Measurements from ENCODE around the gene GPER1.
A peak's percentile ranks its signal among the peaks of the same experiment; 100 is the strongest.

Gene GPER1

DNA sequence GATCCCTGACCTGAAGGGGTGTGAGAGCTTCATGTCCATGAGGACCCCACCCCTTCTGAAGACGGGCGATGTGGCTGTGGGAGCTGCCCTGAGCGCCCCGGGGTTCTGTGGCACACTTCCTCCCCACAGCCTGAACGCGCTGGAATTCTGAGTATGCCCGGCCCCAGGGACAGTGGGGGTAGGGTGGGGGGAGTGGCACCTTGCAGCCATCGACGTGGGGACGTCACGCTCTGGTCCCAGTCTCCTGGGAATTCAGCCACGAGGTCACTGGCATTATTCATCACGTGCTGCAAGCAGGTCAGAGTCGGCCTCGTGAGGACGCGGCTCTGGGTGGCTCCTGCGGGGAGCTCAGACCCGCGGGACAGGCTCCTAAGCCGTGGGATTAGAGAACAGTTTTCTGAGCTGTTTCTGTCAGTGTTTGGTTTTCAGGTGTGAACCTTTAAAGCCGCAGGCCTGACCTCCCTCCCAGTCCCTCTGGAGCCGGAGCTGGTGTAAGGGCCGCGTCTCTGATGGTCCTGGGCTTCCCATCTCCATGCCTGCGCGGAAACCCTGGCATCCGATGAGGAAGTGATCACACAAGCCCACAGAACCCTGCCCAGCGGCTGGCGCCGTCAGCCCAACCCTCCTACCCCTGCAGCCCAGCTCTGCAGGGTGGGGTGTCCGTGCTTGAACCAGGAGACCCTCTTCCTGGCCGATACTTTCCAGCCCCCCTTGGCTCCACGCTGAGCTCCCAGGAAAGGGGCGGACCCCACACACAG is 27.4 kb upstream of the GPER1 start:
- H3K79me2 ChIP-seq (ENCODE audit: control insufficient read depth, low read length), result peaks cover 55% of the 10 kb centered on the region
- H4K20me1 ChIP-seq (ENCODE audit: control insufficient read depth, insufficient read depth, low read depth, low read length), result no peaks in the 10 kb centered on the region
- no peaks in the 10 kb centered on the region for H3K9me2 ChIP-seq (replicated peaks; ENCODE audit: control insufficient read depth, low read length)
- H3K36me3 ChIP-seq (ENCODE audit: control insufficient read depth, low read length), result peaks cover 16% of the 10 kb centered on the region
- no peak for TF ChIP-seq EZH2phosphoT487 (IDR thresholded peaks at IDR 0.05; ENCODE audit: borderline replicate concordance, low read length)
- TF ChIP-seq, protein P1, sequence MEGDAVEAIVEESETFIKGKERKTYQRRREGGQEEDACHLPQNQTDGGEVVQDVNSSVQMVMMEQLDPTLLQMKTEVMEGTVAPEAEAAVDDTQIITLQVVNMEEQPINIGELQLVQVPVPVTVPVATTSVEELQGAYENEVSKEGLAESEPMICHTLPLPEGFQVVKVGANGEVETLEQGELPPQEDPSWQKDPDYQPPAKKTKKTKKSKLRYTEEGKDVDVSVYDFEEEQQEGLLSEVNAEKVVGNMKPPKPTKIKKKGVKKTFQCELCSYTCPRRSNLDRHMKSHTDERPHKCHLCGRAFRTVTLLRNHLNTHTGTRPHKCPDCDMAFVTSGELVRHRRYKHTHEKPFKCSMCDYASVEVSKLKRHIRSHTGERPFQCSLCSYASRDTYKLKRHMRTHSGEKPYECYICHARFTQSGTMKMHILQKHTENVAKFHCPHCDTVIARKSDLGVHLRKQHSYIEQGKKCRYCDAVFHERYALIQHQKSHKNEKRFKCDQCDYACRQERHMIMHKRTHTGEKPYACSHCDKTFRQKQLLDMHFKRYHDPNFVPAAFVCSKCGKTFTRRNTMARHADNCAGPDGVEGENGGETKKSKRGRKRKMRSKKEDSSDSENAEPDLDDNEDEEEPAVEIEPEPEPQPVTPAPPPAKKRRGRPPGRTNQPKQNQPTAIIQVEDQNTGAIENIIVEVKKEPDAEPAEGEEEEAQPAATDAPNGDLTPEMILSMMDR (IDR thresholded peaks at IDR 0.05; ENCODE audit: low read depth, low read length, poor library complexity, severe bottlenecking), result no peak
- peaks cover 96% of the 10 kb centered on the region for H3K4me1 ChIP-seq (ENCODE audit: control insufficient read depth, low read length)
- H3K9me3 ChIP-seq (ENCODE audit: control insufficient read depth, insufficient read depth, low read length), result no peaks in the 10 kb centered on the region
- H3K27ac ChIP-seq (ENCODE audit: low read depth, low read length), result peak overlapping the region; percentile 86
- H3K4me3 ChIP-seq (ENCODE audit: low read length), result peak overlapping the region; percentile 63
- H3F3A ChIP-seq (ENCODE audit: control insufficient read depth, insufficient read depth), result peaks cover 18% of the 10 kb centered on the region
- H3K27me3 ChIP-seq (ENCODE audit: control insufficient read depth, low read length), result no peaks in the 10 kb centered on the region
- peak overlapping the region; percentile 70 for H3K4me2 ChIP-seq (ENCODE audit: low read length)

DNA sequence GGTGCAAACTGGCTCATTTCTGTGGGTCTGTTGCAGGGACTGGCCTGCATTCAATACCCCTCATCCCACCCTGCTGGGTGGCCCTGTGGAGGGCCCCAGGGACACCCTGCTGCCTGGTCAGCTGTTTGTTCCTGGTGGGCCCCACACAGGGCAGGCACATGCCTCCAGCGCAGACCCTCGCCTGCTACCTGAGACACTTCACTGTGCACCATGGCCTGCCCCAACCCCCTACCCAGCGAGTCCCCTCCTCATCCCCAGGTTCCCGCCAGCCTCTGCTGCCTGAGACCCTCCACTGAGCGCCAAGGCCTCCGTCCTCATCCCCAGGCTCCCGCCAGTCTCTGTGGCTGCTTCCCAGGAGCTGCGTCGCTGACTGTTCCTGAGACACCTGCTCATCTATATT is 26.7 kb upstream of the GPER1 start:
- H3K36me3 ChIP-seq (ENCODE audit: control insufficient read depth, low read length), result peaks cover 16% of the 10 kb centered on the region
- TF ChIP-seq, protein P1 (IDR thresholded peaks at IDR 0.05; ENCODE audit: low read depth, low read length, poor library complexity, severe bottlenecking), result no peak
- no peak for TF ChIP-seq EZH2phosphoT487 (IDR thresholded peaks at IDR 0.05; ENCODE audit: borderline replicate concordance, low read length)
- no peaks in the 10 kb centered on the region for H3K9me3 ChIP-seq (ENCODE audit: control insufficient read depth, insufficient read depth, low read length)
- H3K4me1 ChIP-seq (ENCODE audit: control insufficient read depth, low read length), result peaks cover 96% of the 10 kb centered on the region
- peak overlapping the region; percentile 63 for H3K4me3 ChIP-seq (ENCODE audit: low read length)
- H3K4me2 ChIP-seq (ENCODE audit: low read length), result peak overlapping the region; percentile 70
- no peaks in the 10 kb centered on the region for H3K27me3 ChIP-seq (ENCODE audit: control insufficient read depth, low read length)
- peaks cover 51% of the 10 kb centered on the region for H3K79me2 ChIP-seq (ENCODE audit: control insufficient read depth, low read length)
- H3K9me2 ChIP-seq (replicated peaks; ENCODE audit: control insufficient read depth, low read length), result no peaks in the 10 kb centered on the region
- peak overlapping the region; percentile 86 for H3K27ac ChIP-seq (ENCODE audit: low read depth, low read length)
- H4K20me1 ChIP-seq (ENCODE audit: control insufficient read depth, insufficient read depth, low read depth, low read length), result no peaks in the 10 kb centered on the region
- H3F3A ChIP-seq (ENCODE audit: control insufficient read depth, insufficient read depth), result peaks cover 18% of the 10 kb centered on the region

DNA sequence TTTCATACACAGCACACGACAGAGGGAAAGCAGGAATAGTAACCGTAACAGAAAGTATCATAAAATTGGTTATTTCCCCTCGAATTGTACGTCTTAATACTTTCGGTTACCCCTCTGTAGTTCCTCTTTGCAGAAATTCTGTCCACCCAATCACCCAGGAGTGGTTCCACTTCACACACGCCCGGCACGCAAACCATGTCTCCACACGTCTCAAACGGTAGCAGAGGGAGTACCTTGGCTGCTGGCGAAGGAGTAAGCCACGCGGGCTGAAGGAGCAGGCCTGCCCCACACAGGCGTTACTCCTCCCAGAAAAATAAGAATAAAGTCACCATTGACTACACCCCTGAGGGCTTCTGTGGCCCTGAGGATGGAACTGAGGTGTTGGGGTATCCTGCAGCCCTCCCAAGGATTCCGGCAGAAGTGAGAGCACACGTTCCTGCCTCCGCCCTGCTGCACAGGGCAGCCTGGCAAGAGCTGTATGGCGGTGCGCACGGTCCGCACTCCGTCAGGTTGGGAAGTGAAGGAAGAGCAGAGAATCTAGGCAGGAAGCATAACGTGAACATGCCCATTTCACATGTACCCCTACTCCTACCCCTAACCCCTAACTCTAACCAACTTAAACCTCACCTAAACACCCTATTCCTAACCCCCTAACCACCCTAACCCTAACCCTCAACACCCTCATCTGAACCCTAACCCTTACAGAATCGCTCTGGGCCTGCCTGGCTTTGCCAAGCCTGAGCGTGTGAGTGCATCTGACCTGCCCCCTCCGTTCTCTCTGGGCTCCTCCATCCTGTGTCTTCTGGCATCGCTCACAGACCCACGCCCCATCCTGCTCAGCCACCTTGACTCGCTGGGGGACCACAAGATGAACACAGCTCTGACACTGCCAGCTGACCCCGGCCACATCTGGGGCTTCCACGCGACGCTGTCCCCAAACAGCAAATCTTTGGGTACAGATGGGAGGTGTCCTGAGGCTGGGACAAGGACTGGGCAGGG is 25.3 kb upstream of the GPER1 start:
- Histone ChIP-seq H3K79me2 (ENCODE audit: control insufficient read depth, low read length) (peaks cover 43% of the 10 kb centered on the region), H3K9me3 (ENCODE audit: control insufficient read depth, insufficient read depth, low read length) (no peaks in the 10 kb centered on the region), H3K4me1 (ENCODE audit: control insufficient read depth, low read length) (peaks cover 83% of the 10 kb centered on the region), H3K9me2 (replicated peaks; ENCODE audit: control insufficient read depth, low read length) (no peaks in the 10 kb centered on the region), H3K4me2 (ENCODE audit: low read length) (peak overlapping the region; percentile 70), H3K27ac (ENCODE audit: low read depth, low read length) (peak overlapping the region; percentile 86), H3K36me3 (ENCODE audit: control insufficient read depth, low read length) (peaks cover 7% of the 10 kb centered on the region), H4K20me1 (ENCODE audit: control insufficient read depth, insufficient read depth, low read depth, low read length) (no peaks in the 10 kb centered on the region; the same call in 1 of the 2 replicates), H3K4me3 (ENCODE audit: low read length) (peak overlapping the region; percentile 63), H3K27me3 (ENCODE audit: control insufficient read depth, low read length) (no peaks in the 10 kb centered on the region), H3F3A (ENCODE audit: control insufficient read depth, insufficient read depth) (peaks cover 18% of the 10 kb centered on the region)
- TF ChIP-seq, protein P1 (IDR thresholded peaks at IDR 0.05; ENCODE audit: low read depth, low read length, poor library complexity, severe bottlenecking), result no peak
- TF ChIP-seq EZH2phosphoT487 (IDR thresholded peaks at IDR 0.05; ENCODE audit: borderline replicate concordance, low read length), result no peak
